Left cardiac atrium (tissue), 4 donors: Measurements from ENCODE around the gene GREB1. TPM values are rescaled to one million over a fixed set of nuclear protein-coding genes. Genes with fewer than 3 reads are reported as not detected.

Experiments used
- ATAC-seq, 2 donors: fragments of 200-7000 bp; cut with Tn5 transposase; one replicate each; pipeline ENCODE4 v1.9.1; 2020; ENCODE audit warnings: mild to moderate bottlenecking in 2 of 2, moderate library complexity in 2 of 2
- DNase-seq: peaks from one replicate; pipeline ENCODE4 v3.0.0-alpha.2; 2020
- intact Hi-C, 2 donors: fragments of 100-400 bp; cut with DNase I; formaldehyde crosslinking; loops; one replicate each; pipeline versions ENCODE4 v1.14.1 to v1.15.1; 2022 to 2023
- total RNA-seq, 2 donors: library from RNA; stranded (reverse); fragmentation: NEBNext Ultra II Directional; extraction: Animal tissue kit (Norgen Biotek cat#: 25700); gene quantifications; one replicate each; pipeline ENCODE4 v1.2.1, GENCODE V29; 2021
- donor health status: DM: no; HTN: yes; CAD: no.
- donor health status: DM: no; HTN: yes; CAD: no; lungs with severe emphysema.
- donor health status: DM: yes; HTN: yes; CAD: no.
- donor health status: Dilated cardiomyopathy.

GREB1 gene
- total RNA-seq, 2 donors from 2014 or later = 7.2 to 9.6 TPM

GRCh38 chr2:11508279-11508678 is 25.6 kb upstream of the GREB1 start:
- intact Hi-C loops = no loop called here
- DNase-seq (no peak), ATAC-seq (no peak)

GRCh38 chr2:11509657-11510360 is 24.0 kb upstream of the GREB1 start:
- DNase-seq (no peak), ATAC-seq (no peak)
- intact Hi-C loops = no loop called here

- no peak for ATAC-seq
- intact Hi-C loops = no loop called here
- no peak for DNase-seq
These were observed 21.4 kb upstream of the GREB1 start for GRCh38 chr2:11512431-11512830.

- intact Hi-C loops = no loop called here
- no peak for DNase-seq
- ATAC-seq = no peak
These were observed 20.5 kb upstream of the GREB1 start for GRCh38 chr2:11513319-11513718.

GRCh38 chr2:11514081-11514730 is 19.6 kb upstream of the GREB1 start:
- no peak for ATAC-seq
- no peak for DNase-seq
- intact Hi-C loops = no loop called here

- intact Hi-C loops = no loop called here
- ATAC-seq = no peak
- DNase-seq = no peak
These were observed 18.9 kb upstream of the GREB1 start for GRCh38 chr2:11514904-11515303.

GRCh38 chr2:11515490-11515981 is 18.3 kb upstream of the GREB1 start:
- ATAC-seq (no peak), DNase-seq (no peak)
- intact Hi-C loops = no loop called here

GRCh38 chr2:11516984-11517648 is 16.7 kb upstream of the GREB1 start:
- ATAC-seq (no peak), DNase-seq (no peak)
- intact Hi-C loops = no loop called here

GRCh38 chr2:11517906-11518305 is 15.9 kb upstream of the GREB1 start:
- DNase-seq (no peak), ATAC-seq (no peak)
- intact Hi-C loops = no loop called here

- no peak for DNase-seq
- ATAC-seq = no peak
- intact Hi-C loops = no loop called here
These were observed 13.7 kb upstream of the GREB1 start for GRCh38 chr2:11520092-11520693.

GRCh38 chr2:11521775-11522174 is 12.1 kb upstream of the GREB1 start:
- intact Hi-C loops = no loop called here
- ATAC-seq = no peak

GRCh38 chr2:11524470-11524869 is 9.4 kb upstream of the GREB1 start:
- DNase-seq = no peak
- no peak for ATAC-seq
- intact Hi-C loops = no loop called here

More at GRCh38 chr2:11521775-11522174, 12.1 kb upstream of the GREB1 start:
- DNase-seq = no peak

- intact Hi-C loops = no loop called here
- peak in 1 of 2 donors; percentile 38 for ATAC-seq
- no peak for DNase-seq
These were observed 8.1 kb upstream of the GREB1 start for GRCh38 chr2:11525762-11526161.

- no peak for ATAC-seq
- intact Hi-C loops = no loop called here
- DNase-seq = no peak
These were observed 6.8 kb upstream of the GREB1 start for GRCh38 chr2:11527001-11527400.

- intact Hi-C loops = no loop called here
- ATAC-seq = no peak
- no peak for DNase-seq
These were observed 5.6 kb upstream of the GREB1 start for GRCh38 chr2:11528228-11528627.

- intact Hi-C loops = no loop called here
- DNase-seq (no peak), ATAC-seq (no peak)
These were observed 2.9 kb upstream of the GREB1 start for GRCh38 chr2:11530864-11531465.

GRCh38 chr2:11532416-11533055 is 1.3 kb upstream of the GREB1 start:
- no peak for DNase-seq
- intact Hi-C loops = no loop called here
- no peak for ATAC-seq

- intact Hi-C loops = no loop called here
- ATAC-seq (no peak), DNase-seq (no peak)
These were observed 363 bp downstream of the GREB1 start for GRCh38 chr2:11534071-11534745.
